HG02623 (cell line): ENCODE results near the gene KIN.
"Not testable (repeated sequence)": the region's sequence is repeated elsewhere in the genome, so short reads cannot be mapped to it uniquely, and the experiment has no call there.

Experiments
- ATAC-seq: cut with Tn5 transposase; IDR thresholded peaks from one replicate; pipeline ENCODE4 v1.9.1; 2021; ENCODE audit warnings: moderate library complexity; ENCODE audit not compliant: unreplicated experiment

KIN gene

DNA sequence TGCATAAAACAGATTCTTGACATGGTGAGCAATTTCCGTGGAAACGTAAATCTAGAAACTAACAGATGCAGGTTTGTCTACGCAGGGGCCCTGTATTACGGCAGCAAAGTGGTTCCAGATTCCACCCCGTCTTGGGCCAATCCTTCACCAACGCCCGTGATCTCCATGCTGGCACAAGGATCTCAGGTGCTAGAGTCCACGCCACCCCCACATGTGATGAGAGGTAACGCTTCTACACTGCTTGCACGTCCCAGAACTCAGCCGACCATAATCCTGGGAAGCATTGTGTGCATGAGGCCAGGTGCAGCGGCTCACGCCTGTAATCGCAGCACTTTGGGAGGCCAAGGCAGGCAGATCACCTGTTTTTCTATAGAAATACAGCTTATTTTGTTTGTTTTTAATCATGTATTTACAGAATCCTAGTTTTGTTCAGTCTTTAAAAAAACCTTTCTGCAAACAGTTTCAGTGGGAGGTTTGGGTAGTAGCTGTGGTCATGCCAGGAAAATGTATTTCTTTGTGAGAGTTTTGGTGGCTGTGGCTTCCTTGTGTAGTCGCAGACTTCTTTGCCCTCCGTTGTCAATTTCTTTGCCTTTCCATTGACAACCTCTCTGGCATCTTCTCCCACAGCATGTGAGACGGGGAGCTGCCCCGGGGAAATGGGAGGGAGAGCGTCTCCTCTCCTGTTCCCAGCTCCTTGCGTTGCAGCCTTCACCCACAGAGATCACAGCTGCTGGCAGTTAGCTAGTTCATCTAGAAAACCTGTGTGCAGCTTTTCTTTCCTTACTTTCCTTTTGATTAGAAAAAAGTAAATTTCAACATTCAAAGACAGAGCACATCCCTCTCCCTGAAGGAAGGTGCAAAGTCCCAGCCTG, 49.0 kb downstream of the KIN start:
- ATAC-seq = no peak

DNA sequence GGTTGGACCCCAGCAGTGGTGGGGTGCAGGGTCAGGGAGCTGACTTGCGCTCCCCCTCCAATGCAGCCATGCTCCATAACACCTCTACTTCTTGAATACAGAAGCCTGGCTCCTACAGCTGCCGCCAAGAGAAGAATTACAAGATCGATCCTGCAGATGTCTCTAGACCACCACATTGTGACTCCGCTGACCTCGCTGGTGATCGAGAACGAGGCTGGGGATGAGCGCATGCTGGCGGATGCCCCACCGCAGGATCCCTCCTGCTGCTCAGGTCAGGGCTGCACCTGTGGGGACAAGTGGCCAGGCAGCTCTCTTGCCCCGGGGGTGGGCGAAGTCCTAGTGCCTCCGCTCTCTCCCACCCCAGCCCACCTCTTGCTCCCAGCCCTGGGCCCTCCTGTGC, 53.0 kb downstream of the KIN start:
- no peak for ATAC-seq

DNA sequence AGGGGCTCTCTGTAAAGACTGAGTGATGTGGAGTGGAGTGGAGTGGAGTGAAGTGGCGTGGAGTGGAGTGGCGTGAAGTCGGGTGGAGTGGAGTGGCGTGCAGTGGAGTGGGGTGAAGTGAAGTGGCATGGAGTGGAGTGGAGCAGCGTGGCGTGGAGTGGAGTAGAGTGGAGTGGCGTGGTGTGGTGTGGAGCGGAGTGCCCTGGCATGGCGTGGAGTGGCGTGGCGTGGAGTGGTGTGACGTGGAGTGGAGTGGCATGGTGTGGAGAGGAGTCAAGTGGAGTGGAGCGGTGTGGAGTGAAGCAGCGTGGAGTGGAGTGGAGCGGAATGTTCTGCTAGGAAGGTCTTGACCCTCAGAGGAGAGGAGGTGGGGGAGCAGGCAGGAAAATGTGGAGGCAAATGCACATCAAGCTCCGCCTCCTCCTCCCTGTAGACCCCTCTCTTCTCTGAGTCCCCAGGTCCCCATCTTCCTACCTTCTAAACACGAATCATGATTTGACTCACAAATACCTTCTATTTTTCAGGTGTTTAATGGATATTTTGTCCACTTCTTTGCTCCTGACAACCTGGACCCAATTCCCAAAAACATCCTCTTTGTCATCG, 64.8 kb downstream of the KIN start:
- no peak for ATAC-seq

DNA sequence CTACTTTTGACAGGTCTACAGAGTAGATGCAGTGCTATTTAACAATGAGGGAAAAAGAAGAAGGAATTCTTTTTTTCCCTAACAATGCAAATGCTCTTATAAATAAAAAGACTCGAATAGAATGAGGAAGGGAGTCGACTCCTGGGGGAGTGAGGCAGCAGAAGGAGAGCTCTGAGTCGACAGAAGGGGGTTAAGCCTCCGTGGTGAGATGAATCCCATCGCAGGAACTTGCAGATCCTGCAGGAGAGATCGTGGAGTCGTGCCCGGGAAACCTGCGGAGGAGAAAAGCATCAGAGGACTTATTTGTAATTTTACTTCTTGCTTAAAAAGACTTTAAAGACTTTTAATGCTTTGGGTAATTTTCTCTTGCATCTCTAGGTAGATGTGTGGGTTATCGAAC, 67.3 kb downstream of the KIN start:
- no peak for ATAC-seq

- no peak for ATAC-seq
These were observed 69.1 kb downstream of the KIN start for GRCh38 chr10:7718685-7719084.

GRCh38 chr10:7717767-7718166, 70.0 kb downstream of the KIN start:
- no peak for ATAC-seq

DNA sequence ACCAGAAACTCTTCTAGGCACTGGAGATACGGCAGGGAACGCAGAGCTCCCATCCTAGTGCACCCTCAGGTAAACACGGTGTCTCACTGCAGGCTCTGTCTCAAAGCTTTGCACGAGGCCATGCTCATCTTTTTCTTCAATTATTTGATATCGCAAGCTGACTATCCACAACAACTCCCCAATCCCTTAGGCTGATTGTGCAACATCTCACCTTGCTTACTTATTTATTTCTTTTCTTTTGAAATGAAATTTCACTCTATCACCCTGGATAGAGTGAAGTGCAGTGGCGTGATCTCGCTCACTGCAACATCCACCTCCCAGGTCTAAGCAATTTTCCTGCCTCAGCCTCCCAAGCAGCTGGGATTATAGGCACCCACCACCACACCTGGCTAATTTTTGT, 72.3 kb downstream of the KIN start:
- no peak for ATAC-seq

GRCh38 chr10:7711075-7711474, 76.7 kb downstream of the KIN start:
- not testable (repeated sequence) for ATAC-seq

DNA sequence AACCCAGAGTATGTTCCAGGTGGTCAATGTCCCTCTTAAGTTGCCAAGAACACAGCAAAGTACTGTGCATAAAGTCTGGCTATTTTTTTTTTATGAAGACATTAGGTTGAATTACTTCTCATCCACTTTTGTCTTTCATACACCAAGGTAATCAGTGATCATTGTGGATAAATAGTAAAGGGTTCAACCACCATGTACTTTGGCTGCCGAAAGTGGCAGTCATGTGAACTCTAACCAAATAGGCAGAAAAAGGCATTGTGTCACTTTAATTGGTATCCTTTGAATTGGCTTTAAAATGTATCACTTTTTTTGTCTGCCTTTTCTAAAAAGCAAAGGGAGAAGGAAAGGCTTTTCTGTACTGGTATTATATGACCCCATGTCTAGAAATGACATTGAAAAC, 77.3 kb downstream of the KIN start:
- ATAC-seq = no peak

DNA sequence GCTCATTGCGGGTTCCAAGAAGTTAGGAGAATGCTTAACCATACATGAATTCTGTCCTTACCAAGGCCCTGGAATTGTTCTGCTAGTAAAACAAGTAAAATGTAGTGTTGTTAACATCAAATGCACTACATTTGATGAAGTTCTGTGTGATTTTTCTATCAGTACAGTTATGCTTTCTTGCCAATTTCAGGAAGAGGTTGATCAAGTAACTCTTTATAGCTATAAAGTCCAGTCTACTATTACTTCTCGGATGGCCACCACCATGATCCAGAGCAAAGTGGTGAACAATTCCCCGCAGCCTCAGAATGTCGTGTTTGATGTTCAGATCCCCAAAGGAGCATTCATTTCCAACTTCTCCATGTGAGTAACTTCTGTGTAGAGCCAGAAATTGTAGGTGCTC, 79.0 kb downstream of the KIN start:
- no peak for ATAC-seq

GRCh38 chr10:7707858-7708622, 79.8 kb downstream of the KIN start:
- ATAC-seq = no peak

GRCh38 chr10:7707102-7707501, 80.7 kb downstream of the KIN start:
- ATAC-seq = no peak

GRCh38 chr10:7706534-7707073, 81.2 kb downstream of the KIN start:
- no peak for ATAC-seq

- ATAC-seq = no peak
These were observed 82.5 kb downstream of the KIN start for GRCh38 chr10:7705341-7705740.

DNA sequence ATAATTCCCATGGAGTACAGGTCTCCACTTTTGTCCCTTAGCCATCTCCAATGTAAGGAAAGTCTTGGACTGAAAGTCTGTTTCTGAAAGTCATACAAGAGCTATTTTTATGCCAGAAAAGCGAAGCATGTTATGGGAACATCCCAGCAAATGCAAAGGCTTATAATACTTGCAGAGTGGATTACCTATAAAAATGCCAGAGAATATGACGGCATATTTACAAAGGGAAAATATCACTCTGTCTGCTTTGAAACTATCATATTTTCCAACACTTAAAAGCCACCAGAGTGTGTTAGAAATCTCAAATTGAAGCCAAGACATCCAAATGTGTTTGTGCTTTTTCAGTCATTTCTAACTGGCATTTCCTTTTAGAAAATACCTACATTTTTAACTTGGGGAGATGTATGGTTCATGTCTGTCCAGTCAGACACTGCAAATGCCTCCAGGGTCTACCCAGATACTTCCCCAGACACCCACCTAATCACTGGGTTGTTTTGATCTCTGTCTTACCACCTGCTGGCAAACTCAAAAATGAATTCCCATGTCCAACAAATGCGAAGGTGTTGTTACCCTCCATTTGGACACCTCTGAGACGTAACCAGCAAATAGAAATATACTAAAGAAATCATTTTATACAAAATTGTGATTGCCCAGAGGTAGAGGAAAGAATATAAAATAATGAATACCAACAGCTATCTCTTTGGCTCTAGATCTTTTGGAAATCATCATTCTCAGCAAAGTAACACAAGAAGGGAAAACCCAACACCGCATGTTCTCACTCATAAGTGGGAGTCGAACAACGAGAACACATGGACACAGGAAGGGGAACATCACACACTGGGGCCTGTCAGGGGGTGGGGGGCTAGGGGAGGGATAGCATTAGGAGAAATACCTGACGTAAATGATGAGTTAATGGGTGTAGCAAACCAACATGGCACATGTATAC, 83.4 kb downstream of the KIN start:
- ATAC-seq = no peak

- ATAC-seq = no peak
These were observed 84.7 kb downstream of the KIN start, which contains the start of gene ITIH2 for GRCh38 chr10:7703140-7703539. Gene ITIH2, plus strand, starts transcription at chr10:7703316. Its CDS starts 119 bp downstream, at chr10:7703435.

- no peak for ATAC-seq
These were observed 85.4 kb downstream of the KIN start for GRCh38 chr10:7702288-7702812.

- ATAC-seq = no peak
These were observed 86.5 kb downstream of the KIN start for GRCh38 chr10:7701158-7701742.
